HG03060 (cell line): Measurements from ENCODE around the gene PPP1R13B.
"Not testable (repeated sequence)": the region's sequence is repeated elsewhere in the genome, so short reads cannot be mapped to it uniquely, and the experiment has no call there.

Experiments
- ATAC-seq: cut with Tn5 transposase; IDR thresholded peaks from one replicate; pipeline ENCODE4 v1.9.1; 2021; ENCODE audit warnings: low read depth, moderate number of reproducible peaks; ENCODE audit not compliant: unreplicated experiment

PPP1R13B gene

DNA sequence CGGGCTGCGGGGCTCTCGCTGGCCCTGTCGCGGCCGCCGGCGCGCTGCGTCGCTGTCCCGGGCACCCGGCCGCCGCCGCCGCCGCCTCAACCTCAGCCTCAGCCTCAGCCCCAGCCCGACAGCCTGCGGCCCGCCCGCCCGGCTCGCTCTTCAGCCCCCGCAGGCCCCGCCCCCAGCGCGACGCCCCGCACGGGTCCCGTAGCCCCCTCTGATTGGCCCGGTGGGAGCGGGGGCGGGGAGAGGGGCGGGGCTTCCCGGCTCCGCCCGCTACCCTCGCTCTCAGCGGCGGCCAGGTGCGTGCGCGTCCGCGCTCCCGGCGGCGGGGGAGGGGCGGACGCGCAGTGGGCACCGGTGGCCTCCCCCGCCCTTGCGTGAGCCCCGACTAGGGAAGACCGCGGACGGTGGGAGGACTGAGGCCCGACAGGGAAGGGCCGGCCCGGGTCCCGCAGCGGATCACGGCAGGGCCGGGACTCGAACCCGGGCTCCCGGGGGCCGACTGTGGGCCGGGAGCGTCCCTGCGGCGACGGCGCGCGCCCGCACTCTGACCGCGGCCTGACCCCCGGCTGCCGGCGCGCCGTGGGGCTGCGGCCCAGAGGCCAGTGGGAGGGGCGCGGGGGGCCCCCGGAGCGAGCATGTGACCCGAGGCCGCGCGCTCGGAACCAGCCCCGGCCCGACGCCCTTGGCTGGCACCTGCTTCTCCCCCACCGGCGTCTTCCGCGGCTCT lies at the start of gene PPP1R13B:
Gene PPP1R13B (minus strand): TSS at position 125 of the 724 bp plus-strand sequence. CDS start 268 bp downstream, outside the sequence.
- no peak for ATAC-seq

- ATAC-seq: no peak
Observed at GRCh38 chr14:103896578-103896977, 49.2 kb upstream of the PPP1R13B start.

DNA sequence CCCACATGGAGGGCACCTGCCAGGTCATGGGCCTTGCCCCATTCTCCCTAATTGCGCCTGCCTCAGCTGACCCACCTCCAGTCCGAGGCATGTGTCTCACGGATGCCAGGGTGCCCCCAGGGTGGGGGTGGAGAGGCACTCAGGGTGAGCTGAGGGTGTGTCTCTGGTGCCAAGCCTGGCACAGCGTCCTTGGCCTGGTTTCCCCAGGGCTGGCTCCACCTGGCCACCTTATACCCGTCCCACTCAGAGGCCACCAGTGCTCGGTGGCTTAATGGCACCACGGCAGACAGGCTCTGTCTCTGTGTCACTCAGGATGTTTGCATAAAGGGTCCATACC lies 47.3 kb upstream of the PPP1R13B start:
- ATAC-seq: no peak

DNA sequence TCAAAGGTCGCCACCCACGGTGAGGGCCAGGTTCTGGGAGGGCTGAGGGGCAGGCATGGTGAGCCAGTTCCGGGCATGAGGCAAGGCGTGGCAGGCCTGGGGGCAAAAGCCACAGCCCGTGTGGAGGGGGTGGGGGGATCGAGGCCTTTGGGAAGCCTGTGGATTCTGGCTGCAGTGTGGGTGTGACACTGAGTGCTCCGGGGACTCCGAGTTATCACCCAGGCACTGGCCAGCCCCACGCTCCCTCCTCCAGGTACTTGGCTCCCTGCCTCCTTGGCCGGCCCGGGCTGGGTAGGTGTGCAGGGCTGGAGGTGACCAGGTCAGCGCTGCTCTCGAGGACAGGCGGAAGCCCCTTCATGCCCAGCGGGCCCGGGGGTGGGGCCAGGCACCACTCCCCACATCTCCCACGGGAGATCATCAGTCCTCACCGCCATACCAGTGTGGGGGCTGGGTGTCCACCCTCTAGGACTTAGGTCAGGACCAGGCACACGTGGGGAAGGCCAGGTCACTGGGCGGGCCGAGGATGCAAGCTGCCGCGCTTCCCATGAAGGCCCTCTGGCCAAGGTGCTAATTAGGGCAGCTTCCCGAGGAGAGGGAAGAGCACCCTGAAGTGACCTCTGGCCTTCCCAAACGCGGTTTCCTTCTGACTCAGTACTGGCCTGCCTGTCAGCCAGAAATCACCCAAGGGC lies 46.8 kb upstream of the PPP1R13B start:
- no peak for ATAC-seq

DNA sequence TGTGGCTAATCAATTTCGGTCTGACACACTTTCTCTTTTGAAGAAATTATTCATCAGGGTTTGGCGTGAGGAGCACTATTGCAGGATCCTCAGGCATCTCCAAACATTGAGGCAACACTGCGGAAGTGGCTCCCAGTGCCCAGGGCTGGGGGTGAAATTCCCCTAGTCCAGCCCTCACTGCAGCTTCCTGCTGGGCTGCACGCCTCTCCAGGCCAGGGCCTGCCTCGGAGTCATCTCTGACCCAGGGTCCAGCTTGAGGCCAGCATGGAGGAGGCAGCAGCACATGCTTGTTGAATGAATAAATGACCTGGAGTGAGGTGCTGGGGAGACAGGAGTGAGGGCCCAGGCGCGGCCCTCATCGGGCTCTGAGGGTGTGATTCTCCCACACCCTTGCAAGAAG lies 44.9 kb upstream of the PPP1R13B start:
- ATAC-seq: no peak

DNA sequence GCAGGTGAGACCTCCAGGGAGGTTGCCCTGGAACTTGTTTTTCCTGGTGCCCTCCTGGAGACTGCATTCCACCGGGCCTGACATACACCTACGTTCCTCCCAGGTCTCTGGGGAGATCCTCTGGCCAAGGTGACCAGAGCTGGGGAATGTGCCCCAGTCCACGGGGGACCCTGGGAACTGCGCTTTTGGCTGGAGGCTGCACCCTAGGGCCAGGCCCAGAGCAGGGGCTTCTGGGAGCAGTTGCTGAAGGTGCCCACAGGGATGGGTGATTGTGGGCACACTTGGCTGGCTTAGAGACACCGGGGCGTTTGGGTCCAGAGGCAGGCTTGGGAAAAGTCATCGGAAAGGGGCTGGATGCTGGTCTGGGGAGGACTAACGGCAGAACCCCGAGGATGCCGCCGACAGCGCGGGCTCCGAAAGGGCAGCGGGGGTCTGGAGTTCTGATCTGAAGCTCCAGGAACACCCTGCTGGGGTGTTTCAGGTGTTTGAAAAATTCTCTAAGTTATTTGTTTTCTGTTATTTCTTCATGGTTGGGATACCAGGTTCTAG lies 44.4 kb upstream of the PPP1R13B start:
- no peak for ATAC-seq

DNA sequence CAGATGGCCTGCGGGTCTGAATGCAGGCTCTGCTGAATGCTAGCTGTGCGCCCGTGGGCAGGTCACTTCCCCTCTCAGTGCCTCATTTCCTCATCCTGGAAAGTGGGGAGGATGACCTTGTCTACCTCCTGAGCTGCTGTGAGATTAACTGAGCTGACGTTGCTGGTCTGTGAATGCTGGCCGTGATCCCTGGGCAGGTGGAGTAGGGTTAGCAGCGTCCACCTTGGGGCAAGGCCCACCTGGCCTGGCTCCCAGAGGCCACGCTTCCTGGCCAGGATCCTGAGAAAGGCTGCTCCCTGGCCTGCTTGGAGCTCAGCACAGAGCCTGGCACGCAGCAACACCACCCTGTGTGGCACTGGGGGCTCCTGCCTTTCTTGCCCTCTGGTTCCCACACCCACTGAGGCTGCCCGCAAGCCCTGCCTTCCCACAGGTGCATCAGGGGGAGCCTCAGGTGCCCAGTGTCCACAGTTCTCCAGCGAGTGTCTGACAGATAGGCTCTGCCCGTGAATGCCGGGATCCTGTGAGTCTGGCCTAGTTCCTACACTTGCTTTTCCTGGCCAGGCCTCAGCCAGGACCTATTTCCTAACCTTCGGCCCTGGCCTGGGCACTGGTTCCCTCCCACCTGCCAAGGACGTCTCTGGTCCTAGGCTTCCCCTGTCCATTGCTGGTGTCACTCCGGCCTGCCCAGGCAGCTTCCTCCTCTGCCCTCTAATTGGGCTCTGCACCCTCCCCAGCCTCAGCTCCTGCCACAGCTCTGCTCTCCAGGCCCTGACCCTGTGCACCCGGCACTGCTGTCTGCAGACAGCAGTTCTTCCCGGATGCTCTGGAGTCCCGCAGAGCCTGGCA lies 43.7 kb upstream of the PPP1R13B start:
- ATAC-seq: no peak

GRCh38 chr14:103890052-103890371 lies 42.6 kb upstream of the PPP1R13B start:
- no peak for ATAC-seq

DNA sequence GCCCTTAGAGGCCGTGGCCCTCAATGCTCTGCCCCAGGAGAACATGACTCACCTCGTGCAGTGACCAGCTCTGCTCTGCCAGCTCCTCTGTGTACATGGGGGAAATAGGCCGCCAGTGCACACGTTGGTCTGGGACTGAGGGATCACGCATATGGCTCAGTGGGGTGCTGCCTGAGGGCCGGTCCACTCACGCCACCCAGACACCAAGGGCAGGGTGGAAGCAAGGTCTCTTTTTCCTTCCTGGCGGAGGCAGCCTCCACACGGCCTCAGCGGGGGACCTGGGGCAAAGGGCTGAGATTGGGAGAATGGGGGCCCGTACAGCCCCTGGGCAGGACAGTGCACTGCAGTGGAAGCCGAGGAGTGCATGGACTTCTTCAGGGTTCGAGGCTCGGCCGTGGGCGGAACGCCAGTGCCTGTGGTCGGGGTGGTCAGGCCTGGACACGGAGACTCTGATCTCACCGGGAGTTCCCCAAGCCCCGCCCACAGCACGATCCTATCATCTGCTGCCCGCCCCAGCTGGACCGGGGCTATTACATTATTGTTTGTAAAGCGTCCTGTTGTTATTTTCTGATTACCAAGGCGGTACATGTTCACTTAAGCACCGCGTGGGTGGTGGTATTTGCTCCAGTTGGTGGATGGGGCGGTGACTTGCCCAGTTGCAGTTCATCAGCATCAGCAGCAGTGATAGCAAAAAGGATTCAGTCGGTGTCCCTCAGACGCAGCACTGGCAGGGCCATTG lies 42.1 kb upstream of the PPP1R13B start:
- ATAC-seq: no peak

GRCh38 chr14:103889002-103889312 lies 41.6 kb upstream of the PPP1R13B start:
- not testable (repeated sequence) for ATAC-seq

DNA sequence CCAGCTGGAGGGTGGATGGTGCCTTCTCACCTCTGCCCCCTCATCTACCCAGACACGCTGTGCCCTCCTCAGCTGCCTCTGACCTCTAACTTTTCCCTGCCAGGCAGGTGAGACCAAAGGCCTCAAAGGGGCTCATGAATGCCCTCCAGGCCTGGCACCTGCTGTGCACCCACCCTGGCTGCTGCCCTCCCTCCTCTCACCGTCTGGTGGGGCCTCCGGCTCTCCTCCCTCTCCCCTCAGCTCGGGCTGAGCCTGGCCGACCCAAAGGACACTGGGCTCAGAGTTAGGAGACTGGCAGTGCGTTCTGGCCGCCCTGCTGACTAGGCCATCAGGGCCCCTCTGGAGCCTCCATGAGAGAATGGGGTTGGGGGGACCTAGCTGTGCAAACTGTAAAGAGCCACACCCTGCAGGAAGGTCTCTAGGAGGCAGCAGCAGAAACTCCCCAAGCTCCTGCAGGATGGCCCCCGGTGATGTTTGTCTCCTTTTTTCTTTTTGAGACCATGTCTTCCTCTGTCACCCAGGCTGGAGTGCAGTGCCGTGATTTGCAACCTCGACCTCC lies 40.3 kb upstream of the PPP1R13B start:
- ATAC-seq: no peak

GRCh38 chr14:103887170-103887501 lies 39.8 kb upstream of the PPP1R13B start:
- ATAC-seq: no peak

- ATAC-seq: no peak
Observed at GRCh38 chr14:103886304-103887169, 39.2 kb upstream of the PPP1R13B start.

DNA sequence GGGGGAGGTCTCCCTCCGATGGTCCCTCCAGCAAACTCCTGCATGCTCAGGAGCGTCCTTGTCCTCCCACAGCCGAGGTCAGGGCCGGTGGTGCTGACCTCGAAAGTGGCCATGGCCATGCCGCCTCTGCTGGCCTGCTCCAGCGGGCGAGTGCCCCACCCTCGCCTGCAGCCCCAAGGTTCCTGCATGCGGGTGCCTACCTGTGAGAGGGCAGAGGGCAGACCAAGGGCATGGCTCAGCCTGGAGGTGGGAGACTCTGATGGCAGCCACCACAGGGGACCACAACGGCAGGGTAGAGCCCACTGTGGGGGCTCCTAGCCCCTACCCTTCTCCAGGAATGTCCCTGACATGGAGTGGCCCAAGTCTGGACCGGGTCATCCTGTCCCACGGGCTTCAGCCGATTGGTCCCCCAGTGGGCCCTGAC lies 38.1 kb upstream of the PPP1R13B start:
- ATAC-seq: no peak

DNA sequence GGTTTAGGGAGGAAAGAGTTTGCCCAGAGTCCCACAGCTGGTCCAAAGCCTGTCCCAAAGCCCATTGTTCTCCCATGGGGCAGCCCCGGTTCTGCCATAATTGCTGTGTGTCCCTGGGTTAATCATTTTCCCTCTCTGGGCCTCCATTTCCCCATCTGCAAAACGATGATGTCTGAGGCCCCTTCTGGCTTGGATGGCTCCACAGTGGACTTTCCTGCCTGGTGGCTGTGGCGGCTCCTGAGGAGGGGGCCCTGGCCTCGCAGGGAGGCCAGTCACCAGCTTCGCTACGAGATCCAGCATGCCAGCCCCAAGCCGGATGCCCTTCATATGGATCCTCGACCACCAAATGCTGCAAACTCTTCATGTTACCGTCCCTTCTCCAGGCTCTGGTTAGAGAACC lies 37.5 kb upstream of the PPP1R13B start:
- ATAC-seq: no peak

- ATAC-seq: no peak
Observed at GRCh38 chr14:103883263-103883523, 35.8 kb upstream of the PPP1R13B start.

GRCh38 chr14:103882503-103883262 lies 35.3 kb upstream of the PPP1R13B start:
- ATAC-seq: no peak

- ATAC-seq: no peak
Observed at GRCh38 chr14:103881268-103882201, 34.2 kb upstream of the PPP1R13B start.
